GM10248 (cell line): ENCODE results near the gene PCDHGA3.
A peak's percentile ranks its signal among the peaks of the same experiment; 100 is the strongest.
"Not testable (repeated sequence)": the region's sequence is repeated elsewhere in the genome, so short reads cannot be mapped to it uniquely, and the experiment has no call there.

Experiments used
- CTCF ChIA-PET: fragments of 300-600 bp; sonication (Branson Sonifier 250); formaldehyde crosslinking; extraction: SDS; loops from one replicate; lab custom pipeline; 2021; ENCODE audit warnings: antibody characterized with exemption; lab: Yijun Ruan, JAX
- POLR2A ChIA-PET: fragments of 350-650 bp; sonication (Branson Sonifier 250); formaldehyde crosslinking; extraction: SDS; loops from one replicate; lab custom pipeline; 2020; ENCODE audit warnings: antibody characterized with exemption; lab: Yijun Ruan, JAX
- DNase-seq: peaks from one replicate; pipeline ENCODE4 v3.0.0; 2012; ENCODE audit errors: extremely low spot score
- CTCF ChIP-seq: IDR thresholded peaks from 2 replicates; pipeline ENCODE4 v1.5.1; 2012; ENCODE audit warnings: mild to moderate bottlenecking, low read depth; ENCODE audit errors: extremely low read depth, missing control alignments, control extremely low read depth

The PCDHGA3 gene

DNA sequence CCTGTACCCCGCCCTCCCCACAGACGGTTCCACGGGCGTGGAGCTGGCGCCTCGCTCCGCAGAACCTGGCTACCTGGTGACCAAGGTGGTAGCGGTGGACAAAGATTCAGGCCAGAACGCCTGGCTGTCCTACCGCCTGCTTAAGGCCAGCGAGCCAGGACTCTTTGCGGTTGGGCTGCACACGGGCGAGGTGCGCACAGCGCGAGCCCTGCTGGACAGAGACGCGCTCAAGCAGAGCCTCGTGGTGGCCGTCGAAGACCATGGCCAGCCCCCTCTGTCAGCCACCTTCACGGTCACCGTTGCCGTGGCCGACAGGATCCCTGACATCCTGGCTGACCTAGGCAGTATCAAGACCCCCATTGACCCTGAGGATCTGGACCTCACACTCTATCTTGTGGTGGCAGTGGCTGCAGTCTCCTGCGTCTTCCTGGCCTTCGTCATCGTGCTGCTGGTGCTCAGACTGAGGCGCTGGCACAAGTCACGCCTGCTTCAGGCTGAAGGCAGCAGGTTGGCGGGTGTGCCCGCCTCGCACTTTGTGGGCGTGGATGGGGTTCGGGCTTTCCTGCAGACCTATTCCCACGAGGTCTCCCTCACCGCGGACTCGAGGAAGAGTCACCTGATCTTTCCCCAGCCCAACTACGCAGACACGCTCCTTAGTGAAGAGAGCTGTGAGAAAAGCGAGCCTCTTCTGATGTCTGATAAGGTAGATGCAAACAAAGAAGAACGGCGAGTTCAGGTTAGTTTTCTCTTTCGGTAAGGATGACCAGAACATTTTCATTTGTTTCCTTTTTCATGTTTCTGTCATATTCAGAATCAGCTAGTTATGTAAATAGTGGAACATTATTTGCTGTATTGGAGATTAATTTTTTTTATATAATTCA is 22.6 kb downstream of the PCDHGA3 start:
- POLR2A ChIA-PET, result no interaction called here
- CTCF ChIA-PET, result no interaction called here
- DNase-seq, result no peak
- TF ChIP-seq CTCF, result no peak

DNA sequence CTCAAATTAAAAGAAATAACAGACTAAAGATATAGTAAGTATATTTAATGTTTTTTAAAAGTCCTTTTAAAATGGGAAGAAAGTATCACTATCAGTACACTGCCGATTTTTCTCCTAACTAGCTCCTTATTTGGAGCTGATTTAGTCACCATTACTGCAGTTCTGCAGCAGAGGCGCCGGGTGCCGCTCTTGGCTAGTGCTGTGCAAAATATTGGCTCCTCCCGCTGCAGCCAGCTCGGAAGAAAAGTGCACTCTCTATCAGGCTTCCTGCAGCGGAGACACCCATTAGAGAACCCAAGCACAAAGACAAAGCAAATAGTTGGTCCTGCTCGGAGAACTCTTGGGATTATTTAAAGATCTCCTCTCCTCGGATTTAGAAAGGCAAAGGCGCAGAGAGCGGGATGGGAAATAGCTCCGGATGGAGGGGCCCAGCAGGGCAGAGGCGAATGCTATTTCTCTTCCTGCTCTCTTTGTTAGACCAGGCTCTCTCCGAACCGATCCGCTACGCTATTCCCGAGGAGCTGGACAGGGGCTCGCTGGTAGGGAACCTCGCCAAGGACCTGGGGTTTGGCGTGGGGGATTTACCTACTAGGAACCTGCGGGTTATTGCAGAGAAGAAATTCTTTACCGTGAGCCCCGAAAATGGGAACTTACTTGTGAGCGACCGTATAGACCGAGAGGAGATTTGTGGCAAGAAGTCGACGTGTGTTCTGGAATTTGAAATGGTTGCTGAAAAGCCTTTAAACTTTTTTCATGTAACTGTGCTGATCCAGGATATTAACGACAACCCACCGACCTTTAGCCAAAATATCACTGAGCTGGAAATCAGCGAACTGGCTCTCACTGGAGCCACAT is 26.6 kb downstream of the PCDHGA3 start, which contains the start of gene PCDHGB3:
TSS of gene PCDHGB3 (plus strand) at position 249 of the 855 bp plus-strand sequence. CDS start at position 402, 153 bp downstream.
- TF ChIP-seq CTCF, result peak; percentile 16
- ChIA-PET CTCF (interaction anchor here (1.0 to 2.7 kb wide), 15 partner anchors 8 to 198 kb away, joined by 3 to 12 read pairs (median 4); partner anchors contain the start of genes PCDHGA10, PCDHGA11, PCDHGA2 and PCDHGA4), POLR2A (no interaction called here)
- DNase-seq, result peak; percentile 74

DNA sequence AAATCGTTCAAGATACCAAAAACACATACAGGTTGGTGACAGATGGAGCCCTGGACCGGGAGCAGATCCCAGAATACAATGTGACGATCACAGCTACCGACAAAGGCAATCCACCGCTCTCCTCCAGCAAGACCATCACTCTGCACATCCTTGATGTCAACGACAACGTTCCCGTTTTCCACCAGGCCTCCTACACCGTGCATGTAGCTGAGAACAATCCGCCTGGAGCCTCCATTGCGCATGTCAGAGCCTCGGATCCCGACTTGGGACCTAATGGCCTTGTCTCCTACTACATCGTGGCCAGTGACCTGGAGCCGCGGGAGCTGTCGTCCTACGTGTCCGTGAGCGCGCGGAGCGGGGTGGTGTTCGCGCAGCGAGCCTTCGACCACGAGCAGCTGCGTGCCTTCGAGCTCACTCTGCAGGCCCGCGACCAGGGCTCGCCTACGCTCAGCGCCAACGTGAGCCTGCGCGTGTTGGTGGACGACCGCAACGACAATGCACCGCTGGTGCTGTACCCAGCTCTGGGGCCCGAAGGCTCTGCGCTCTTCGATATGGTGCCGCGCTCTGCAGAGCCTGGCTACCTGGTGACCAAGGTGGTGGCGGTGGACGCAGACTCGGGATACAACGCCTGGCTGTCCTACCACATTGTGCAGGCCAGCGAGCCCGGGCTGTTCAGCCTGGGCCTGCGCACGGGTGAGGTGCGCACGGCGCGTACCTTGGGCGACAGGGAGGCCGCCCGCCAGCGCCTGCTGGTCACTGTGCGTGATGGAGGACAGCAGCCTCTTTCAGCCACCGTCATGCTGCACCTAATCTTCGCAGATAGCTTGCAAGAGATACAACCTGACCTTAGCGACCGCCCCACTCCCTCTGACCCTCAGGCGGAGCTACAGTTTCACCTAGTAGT is 28.2 kb downstream of the PCDHGA3 start:
- TF ChIP-seq CTCF, result no peak
- POLR2A ChIA-PET, result no interaction called here
- CTCF ChIA-PET, result interaction anchor here (0.9 to 2.7 kb wide), 6 partner anchors 10 to 186 kb away, joined by 3 to 8 read pairs (median 4); partner anchors contain the start of genes PCDHGA10, PCDHGA11, PCDHGA2 and PCDHGC3
- no peak for DNase-seq

DNA sequence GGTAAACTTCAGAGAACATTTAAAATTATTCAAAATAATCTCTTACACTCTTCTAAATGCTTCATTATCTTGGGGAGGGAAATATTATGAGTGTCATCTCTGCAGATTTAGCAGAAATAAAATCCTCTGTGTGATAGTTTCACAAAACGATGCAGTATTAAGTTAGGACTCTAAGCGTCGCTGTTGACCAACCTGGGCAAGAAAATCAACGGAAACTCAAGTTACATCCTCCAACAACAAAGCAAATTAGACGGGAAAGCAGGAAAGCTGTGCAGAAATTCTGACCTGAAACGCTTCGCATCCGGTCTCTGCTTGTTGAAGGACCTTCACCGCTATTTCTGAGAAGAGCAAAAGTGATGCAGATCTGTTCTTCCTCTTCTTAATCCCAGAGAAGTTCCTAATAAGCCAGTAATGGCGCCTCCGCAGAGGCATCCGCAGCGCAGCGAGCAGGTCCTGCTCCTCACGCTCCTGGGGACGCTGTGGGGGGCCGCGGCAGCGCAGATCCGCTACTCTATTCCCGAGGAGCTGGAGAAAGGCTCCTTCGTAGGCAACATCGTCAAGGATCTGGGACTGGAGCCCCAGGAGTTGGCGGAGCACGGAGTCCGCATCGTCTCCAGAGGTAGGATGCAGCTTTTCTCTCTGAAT is 30.2 kb downstream of the PCDHGA3 start, which contains the start of gene PCDHGA6:
TSS of gene PCDHGA6 (plus strand) at position 219 of the 645 bp plus-strand sequence. CDS start at position 412, 193 bp downstream.
- DNase-seq, result no peak
- CTCF ChIA-PET, result interaction anchor here (1.1 to 1.8 kb wide), 3 partner anchors 21 to 39 kb away, joined by 3 to 6 read pairs (median 4); partner anchors contain the start of gene PCDHGA10
- POLR2A ChIA-PET, result no interaction called here

GRCh38 chr5:141374627-141375026 is 31.0 kb downstream of the PCDHGA3 start:
- ChIA-PET POLR2A (no interaction called here), CTCF (interaction anchor here (1.0 to 1.8 kb wide), 4 partner anchors 10 to 39 kb away, joined by 3 to 6 read pairs (median 4); partner anchors contain the start of genes PCDHGA10 and PCDHGA5)
- DNase-seq, result no peak
- TF ChIP-seq CTCF, result no peak

More for the DNA sequence above, 30.2 kb downstream of the PCDHGA3 start, which contains the start of gene PCDHGA6:
- peak; percentile 32 for TF ChIP-seq CTCF

DNA sequence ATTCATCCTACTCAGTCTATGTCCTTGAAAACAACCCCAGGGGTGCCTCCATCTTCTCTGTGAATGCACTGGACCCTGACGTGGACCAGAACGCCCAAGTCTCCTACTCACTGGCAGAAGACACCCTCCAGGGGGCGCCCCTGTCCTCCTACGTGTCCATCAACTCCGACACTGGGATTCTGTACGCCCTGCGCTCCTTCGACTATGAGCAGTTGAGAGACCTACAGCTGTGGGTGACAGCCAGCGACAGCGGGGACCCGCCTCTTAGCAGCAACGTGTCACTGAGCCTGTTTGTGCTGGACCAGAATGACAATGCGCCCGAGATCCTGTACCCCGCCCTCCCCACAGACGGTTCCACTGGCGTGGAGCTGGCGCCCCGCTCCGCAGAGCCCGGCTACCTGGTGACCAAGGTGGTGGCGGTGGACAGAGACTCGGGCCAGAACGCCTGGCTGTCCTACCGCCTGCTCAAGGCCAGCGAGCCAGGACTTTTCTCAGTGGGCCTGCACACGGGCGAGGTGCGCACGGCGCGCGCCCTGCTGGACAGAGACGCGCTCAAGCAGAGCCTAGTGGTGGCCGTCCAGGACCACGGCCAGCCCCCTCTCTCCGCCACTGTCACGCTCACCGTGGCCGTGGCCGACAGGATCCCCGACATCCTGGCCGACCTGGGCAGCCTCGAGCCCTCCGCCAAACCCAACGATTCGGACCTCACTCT is 32.0 kb downstream of the PCDHGA3 start:
- DNase-seq, POLR2A ChIA-PET: not testable (repeated sequence)
- CTCF ChIA-PET, result interaction anchor here (1.0 kb wide), 1 partner anchor 11 kb away, joined by 3 read pairs; the partner anchor contains the start of gene PCDHGA5
